CD4-positive, alpha-beta T cell treated with Interleukin-6 for 4 hours (primary cell): ENCODE results near the gene RPS6KB2.
A peak's percentile ranks its signal among the peaks of the same experiment; 100 is the strongest.

Experiments used
- DNase-seq: peaks from one replicate; pipeline ENCODE4 v3.0.0-alpha.2; 2020; ENCODE audit warnings: mixed read lengths

The RPS6KB2 gene

DNA sequence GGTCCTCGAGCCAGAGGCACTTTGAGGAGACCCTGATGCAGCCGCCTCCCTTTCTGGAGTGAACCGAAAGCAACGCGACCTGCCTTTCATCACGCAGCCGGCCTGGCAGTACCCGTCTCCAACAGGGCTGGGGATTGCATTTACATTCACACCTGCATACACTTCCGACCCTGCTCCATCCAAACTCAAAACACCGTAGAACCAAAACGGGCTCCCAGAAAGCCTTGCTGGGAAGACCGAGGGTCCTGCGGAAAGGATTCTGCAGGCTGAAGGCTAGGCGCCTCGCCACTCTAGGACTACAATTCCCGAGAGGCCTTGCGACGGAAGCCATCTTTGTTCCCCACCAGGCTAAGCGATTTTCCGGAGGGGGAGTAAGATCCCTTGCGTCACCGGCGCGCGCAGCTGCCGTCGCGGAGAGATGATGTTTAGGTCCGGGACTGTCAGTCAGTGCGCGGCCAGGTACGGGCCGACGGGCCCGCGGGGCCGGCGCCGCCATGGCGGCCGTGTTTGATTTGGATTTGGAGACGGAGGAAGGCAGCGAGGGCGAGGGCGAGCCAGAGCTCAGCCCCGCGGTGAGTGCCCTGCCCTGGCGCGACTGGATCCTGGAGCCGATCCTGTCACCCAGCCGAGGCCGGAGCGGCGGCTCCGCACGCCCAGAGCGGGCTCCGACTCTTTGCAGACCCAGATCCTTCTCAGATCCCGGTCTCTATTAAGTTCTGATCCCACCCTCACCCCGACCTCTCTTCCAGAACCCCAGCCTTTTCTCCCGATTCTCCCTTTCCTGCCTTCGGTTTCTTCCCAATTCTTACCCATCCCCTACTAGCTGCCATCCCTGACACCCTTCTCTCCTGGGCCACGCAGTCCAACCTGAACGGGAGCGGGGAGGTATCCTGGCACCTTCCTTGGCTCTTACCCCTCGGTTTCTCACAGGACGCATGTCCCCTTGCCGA, at the start of gene RPS6KB2:
Gene RPS6KB2 (plus strand): TSS at position 443 of the 950 bp plus-strand sequence. CDS start 52 bp downstream, at position 495.
- DNase-seq = peak; percentile 99

DNA sequence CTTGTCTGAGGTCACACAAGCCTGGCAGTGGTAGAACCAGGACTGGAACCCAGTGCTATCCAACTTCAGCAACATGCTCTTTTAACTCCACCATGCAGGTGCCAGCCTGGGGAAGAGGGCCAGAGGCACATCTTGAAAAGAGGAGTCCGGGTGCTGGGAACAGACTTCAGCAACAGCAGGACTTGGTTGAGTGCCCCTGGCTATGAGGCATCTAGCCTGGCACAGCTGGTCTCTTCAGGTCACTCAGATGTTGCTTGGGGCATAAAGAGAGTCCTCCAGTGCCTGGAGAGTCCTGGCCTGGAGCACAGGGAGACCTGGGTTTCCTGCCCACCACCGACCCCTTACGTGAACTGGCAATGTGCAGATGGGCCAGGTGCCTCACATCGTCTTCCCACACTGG, 49.8 kb upstream of the RPS6KB2 start:
- no peak for DNase-seq

DNA sequence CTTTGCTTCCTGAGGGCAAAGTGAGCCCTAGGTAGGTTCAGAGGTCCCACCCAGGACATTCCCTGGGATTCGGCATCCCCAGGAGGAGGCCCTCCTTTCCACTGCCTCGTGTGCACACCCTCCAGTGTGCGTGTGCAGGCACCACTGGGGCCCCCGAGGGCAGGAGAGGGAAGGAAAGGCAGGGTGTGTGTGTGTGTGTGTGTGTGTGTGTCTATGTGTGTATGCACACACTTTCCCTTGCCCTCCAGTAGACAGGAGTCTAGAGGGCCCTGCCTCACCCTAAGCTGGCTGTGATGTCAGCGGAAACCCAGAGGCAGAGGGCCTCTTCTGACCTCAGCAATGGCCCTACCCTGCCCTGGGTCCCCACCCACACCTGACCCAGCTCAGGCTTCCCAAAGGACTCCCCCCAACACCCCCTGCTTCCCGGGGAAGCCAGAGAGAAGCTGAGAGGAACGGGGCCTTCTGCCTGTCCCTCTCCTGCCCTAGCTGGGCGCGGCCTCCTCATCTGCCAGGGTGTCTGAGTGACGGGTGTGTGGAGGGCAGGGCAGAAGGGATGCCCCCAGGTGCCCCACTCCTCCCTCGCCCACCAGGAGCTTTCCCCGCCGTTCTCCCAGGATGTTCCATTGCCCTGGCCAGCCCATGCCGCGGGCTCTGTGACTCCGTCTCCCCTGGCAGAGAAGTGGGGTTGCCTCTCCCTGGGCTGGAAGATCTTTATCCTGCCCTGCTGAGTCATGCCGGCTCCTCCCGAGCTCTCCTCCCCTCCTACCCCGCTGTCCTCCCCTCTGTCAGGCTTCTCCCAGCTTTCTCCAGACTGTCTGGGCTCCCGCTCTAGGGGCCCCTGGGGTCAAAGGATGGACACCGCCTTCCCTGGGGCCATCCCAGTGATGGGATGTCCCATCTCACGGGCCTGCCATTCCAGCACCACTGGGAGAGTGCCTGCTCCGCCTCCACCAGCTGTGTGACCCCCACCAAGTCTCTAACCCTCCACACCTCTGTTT, 48.9 kb upstream of the RPS6KB2 start:
- DNase-seq = no peak

DNA sequence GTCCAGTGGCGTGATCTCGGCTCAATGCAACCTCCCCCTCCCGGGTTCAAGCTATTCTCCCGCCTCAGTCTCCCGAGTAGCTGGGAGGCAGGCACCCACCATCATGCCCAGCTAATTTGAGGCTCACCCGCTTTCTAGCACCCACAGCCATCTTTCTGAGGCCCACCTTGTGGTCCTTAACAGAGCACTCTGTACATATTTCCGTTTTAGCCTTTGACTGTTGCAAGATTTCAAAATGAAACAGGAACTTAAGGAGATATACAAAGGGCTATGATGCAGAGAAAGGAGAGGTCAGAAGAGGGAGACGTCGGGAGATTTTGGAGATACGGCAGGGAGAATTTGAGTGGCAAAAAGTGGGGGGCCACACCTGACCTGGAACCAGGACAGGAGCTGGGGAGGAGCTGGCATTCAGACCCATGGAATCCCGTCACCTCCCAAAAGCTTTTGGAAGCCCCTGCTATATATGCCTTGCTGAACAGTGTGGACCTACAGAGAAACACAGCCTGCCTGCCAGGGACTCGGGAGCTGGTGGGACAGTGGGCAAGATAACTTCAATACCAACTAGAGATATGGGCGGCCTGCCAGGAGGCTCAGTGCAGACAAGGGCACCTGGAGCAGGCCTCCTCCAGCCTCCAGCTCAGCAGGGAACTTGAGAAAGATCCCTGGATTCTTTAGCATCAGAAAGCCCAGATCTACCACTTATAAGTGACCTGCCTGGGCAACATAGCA, 46.9 kb upstream of the RPS6KB2 start:
- DNase-seq = no peak

DNA sequence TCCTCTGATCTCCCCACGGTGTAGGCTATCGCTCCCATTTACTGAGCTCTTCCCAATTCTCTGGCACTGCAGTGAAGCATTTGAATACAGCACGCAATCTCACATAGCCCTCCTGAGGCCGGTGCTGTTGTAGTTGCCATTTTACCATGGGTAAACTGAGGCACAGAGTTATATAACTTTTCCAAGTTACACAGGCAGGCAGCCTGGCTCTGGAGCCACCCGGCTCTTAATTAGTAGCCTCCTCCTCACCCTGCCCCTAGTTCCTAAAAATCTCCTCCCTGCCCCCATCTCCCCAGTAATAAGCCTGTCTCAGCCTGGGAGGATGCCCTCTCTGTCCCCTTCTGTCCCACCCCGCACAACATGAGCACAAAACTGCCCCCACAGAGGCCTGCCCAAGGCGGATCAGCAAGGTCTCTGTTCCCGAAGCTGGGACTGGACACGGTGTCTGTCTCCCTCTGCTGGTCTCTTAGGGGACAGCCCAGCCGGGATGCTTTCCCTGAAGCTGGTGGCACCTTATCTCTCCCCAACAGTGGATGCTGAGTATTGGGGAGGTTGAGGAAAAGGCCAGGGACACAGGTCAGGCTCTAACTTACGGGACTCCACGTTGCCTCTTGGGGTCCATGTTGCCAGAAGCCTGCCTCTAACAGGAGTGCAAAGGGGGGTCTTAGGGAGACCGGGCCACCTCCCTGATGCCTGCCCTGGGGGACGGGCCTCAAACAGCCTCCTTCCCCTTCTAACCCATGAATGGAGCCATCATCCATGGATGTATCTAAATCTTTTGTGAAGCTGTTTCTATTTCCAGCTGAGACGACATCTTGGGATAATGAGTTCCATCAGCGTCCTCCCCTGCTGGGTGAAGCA, 45.8 kb upstream of the RPS6KB2 start:
- DNase-seq = peak; percentile 84

DNA sequence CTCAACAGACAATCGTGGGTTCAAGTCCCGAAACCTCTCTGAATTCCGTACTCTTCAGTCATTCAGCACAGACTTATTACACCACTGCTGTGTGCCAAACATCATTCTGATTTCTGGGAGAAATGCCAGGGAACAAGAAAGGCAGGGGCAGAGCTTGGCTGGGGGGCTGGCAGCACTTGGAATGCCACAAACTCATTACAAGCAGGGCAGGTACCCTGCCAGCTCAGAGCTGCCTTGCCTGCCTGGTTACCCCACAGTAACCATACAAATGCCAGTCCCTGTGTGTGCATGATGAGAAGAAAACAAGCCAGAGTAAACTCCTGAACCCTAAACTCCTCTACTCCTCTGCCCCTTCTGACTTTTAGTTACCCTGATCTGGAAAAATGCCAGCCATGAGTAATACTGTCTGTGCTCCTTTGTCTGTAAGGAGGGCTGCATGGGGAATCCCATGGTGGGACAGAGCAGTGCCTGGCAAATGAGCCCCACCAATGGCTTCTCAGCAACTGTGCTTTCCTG, 43.4 kb upstream of the RPS6KB2 start:
- DNase-seq = no peak

DNA sequence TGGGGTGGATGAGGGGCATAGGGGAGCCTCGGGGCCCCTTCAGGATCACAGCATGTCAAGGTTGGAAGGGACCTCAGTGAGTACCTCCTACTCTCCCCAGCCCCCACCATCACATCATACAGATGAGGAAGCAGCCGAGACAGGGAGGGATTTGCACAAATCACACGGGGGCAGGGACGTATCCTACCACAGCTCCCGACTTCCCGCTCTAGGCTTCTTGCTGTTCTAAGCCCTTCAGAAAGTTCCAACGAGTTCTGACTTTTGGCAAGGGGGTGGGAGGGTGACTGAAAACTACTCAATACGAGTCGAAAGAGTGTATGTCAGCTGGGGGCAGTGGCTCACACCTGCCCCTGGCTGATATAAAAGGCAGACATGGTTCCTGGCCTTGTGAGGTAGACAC, 41.2 kb upstream of the RPS6KB2 start:
- no peak for DNase-seq

DNA sequence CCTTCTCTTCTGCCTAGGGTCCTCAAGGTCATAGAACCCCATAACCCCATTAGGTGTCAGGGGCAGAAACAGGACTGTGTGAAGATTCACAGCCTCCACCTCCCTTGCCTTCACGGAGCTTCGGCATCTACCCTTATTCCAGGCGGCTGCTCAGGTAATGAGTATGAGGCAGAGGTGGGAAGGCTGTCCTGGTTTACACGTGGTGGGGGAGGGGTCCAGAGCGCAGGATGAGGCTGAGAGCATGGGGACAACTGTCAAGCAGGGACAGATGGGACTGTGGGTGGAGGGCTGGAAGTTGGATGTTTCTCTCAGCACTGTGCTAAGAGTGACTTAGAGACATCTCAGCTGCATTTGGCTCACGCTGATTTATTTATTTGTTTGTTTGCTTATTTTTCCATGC, 40.8 kb upstream of the RPS6KB2 start:
- DNase-seq = no peak

DNA sequence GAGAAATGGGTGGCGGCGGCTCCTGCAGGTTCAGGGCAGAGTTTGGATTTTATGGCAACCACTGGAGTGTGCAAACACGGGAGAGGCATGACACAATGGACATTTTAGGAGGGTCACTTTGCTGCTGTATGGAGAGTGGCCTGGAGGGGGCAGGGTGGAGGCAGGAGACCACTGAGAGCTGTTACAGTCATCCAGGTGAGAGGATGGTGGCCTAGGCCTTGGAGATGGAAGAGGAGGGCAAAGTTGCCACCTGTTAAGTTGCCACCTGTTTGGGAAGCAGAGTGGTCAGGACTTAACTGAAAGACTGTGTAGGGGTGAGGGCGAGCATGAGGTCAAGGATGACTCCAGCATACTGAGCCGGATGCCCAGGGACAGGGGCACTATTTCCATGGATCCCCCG, 38.8 kb upstream of the RPS6KB2 start:
- peak; percentile 71 for DNase-seq

DNA sequence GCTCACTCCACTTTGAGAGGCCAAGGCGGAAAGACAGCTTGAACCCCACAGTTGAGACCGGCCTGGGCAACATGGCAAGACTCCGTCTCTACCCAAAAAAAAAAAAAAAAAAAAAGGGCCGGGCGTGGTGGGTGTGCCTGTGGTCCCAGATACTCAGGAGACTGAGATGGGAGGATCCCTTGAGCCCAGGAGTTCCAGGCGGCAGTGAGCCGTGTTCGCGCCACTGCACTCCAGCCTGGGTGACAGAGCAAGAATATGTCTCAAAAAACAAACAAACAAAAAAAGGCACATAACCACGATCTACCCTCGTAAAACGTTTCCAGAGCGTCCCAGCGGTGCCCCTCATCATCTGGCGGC, 37.4 kb upstream of the RPS6KB2 start:
- DNase-seq = no peak

DNA sequence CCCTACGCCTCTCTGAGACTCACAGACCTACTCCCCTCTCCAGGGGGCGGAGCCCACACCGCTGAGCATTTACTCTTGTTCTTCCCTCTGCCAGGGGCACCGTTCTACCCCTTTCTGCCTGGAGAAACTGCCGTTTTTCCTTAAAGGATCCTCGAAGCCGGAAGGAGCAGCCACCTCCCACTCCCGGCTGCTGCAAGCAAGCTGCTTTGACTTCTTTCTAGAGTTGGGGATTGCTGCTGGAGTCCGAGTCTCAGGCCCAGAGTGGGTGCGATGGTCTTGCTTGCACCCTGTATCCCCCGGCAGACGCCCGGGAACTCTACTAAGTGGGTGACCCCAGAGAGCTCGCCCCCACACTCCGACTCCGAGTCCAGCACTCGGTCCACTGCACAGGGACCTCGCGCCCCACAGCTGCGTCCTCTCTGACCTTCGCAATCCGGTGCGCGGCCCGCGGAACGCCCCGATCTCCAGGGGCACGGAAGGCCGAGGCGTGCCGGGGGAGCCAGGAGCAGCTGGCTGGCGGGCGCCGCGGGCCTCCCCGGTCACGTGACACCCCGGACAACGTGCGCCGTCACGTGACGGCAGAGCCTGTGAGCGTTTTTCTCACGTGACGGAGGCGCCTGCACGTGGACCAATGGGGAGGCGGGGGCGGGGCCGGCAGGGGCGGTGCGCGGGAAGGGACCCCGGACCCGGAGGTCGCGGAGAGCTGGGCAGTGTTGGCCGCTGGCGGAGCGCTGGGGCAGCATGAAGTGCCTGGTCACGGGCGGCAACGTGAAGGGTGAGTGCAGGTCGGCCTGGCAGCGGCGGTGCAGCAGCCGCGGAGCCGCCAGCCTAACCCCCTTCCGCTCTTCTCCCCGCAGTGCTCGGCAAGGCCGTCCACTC, 36.8 kb upstream of the RPS6KB2 start, which contains the start of gene RAD9A:
Gene RAD9A (plus strand): TSS at position 683 of the 879 bp plus-strand sequence. CDS start 59 bp downstream, at position 742.
- peak; percentile 94 for DNase-seq

DNA sequence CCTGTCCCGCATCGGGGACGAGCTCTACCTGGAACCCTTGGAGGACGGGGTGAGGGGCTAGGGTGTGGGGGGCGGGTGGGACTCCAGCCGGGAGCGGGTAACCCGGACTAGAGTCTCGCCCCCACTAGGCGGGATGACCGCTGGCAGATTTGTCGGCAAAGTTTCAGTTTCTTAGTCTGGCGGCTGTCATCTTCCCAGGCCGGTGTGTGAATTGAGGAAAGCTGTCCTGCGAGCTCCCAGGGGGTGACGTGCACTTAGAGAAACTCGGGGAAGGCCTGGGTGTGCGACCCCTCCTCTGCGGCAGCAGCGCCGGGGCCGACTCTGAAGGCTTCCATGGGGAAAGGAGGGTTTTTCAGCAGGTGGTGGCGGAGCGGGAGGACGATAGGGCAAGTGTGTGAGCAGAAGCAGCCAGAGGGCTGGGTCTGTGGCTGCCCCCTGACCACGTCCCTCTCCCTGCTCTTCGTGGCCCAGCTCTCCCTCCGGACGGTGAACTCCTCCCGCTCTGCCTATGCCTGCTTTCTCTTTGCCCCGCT, 36.0 kb upstream of the RPS6KB2 start:
- no peak for DNase-seq

DNA sequence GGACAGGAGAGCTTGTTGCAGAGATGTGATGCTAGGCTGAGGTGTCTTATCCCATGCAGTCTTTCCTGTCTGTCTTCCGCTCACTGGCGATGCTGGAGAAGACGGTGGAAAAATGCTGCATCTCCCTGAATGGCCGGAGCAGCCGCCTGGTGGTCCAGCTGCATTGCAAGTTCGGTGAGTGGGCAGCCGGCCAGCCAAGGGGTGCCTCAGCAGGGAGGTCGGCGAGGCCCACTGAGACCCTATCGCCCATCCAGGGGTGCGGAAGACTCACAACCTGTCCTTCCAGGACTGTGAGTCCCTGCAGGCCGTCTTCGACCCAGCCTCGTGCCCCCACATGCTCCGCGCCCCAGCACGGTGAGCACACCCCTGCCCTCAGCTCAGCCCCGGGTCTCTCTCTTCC, 34.9 kb upstream of the RPS6KB2 start:
- no peak for DNase-seq

DNA sequence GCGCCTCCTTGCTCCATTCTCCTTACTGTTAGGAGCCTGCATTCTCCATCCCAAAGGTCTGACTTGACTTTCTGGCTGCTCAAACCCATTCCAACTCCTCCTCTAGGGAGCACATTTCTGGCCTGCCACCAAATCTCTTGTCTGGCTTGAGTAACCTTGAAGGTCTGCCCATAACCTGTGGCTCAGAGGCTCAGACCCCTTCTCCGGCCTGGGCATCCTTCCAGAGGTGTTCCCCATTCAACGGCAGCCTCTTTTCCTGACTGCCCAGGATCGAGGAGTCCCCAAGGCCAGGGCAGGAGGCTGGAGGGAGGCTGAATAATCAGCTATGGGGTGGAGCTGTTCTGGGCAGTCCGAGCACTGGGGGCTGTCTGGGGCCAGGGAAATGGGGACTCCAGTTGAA, 34.3 kb upstream of the RPS6KB2 start:
- no peak for DNase-seq

DNA sequence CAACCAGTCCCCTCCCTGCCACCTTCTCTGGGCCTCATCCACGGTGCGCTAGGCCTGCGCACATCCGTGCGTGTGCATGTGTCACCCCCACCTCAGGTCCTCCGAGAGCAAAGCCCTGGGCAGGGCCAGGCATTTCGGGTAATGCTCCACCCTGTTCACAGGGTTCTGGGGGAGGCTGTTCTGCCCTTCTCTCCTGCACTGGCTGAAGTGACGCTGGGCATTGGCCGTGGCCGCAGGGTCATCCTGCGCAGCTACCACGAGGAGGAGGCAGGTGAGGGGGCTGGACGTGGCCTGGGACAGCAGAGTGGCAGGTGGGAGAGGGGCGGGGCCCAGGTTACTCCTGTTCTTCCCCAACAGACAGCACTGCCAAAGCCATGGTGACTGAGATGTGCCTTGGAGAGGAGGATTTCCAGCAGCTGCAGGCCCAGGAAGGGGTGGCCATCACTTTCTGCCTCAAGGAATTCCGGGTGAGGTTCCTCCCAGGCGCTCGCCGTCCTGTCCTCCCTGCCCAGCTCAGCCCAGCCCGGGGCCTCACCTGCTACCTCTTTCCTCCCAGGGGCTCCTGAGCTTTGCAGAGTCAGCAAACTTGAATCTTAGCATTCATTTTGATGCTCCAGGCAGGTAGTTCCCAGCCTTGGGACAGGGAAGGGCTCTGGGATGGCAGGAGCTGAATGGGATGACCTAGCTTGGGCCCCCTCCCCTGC, 32.6 kb upstream of the RPS6KB2 start:
- DNase-seq = no peak

DNA sequence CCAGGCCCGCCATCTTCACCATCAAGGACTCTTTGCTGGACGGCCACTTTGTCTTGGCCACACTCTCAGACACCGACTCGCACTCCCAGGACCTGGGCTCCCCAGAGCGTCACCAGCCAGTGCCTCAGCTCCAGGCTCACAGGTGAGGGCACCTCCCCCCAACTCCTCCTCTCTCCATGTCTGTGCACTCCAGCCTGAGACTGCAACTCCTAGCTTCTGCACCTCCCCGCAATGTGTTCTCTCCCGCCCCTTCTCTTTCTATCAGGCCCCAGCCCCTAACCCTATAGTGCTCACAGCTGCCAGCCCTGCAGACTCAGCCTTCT, 32.1 kb upstream of the RPS6KB2 start:
- DNase-seq = no peak

DNA sequence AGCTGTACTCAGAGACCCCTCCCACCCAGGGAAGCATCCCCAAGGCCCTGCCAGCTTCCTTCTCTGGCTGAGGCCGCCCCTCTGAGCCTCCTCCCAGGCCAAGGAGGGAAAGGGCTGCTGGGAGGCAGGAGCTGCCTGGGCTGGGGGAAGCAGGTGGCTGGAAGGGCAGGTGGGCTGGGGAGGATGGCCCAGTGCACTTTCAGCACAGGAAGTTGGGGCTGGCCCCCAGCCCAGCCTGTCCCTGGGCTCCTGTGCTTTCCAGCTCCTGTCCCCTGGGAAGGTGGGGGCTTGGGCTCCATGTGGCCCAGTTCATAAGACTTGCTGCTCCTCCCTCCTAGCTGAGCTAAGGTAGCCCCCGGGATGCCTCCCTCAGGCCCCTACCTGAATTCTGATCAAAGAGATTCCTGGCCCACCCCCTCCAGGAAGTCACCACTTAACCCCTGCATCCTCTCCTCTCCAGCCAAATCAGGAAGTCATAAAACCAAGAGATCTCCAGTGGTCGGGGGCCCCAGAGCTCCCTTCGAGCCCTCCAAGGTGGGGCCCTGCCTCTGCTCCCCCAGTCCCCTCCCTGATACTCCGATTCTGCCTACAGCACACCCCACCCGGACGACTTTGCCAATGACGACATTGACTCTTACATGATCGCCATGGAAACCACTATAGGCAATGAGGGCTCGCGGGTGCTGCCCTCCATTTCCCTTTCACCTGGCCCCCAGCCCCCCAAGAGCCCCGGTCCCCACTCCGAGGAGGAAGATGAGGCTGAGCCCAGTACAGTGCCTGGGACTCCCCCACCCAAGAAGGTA, 31.5 kb upstream of the RPS6KB2 start:
- DNase-seq = no peak

DNA sequence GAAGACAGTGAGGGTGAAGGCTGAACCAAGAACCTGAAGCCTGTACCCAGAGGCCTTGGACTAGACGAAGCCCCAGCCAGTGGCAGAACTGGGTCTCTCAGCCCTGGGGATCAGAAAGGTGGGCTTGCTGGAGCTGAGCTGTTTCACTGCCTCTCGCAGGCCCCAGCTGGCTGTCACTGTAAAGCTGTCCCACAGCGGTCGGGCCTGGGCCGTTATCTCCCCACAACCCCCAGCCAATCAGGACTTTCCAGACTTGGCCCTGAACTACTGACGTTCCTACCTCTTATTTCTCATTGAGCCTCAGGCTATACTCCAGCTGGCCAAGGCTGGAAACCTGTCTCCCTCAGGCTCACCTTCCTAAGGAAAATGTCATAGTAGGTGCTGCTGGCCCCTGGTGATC, 30.8 kb upstream of the RPS6KB2 start:
- DNase-seq = no peak
